Neural cell (in vitro differentiated cells): Measurements from ENCODE around the gene TMEM184A. TPM values are rescaled to one million over a fixed set of nuclear protein-coding genes. Genes with fewer than 3 reads are reported as not detected.

ENCODE experiments used
- H2AFZ ChIP-seq: fragments of 200-600, 300-800 bp; sonication (generic), shearing (Covaris generic); 2 replicates; pipeline ENCODE4 v1.6.0; 2014; ENCODE audit warnings: low read depth, mild to moderate bottlenecking, antibody characterized with exemption, low read length, moderate library complexity
- H3F3A ChIP-seq: fragments of 200-600 bp; shearing (Covaris generic); 2 replicates; pipeline ENCODE4 v1.6.1; 2016; ENCODE audit warnings: mild to moderate bottlenecking, moderate library complexity, mixed read lengths, antibody characterized with exemption, low read length; ENCODE audit not compliant: insufficient read depth, poor library complexity, severe bottlenecking
- H3K27ac ChIP-seq: fragments of 200-600, 300-800 bp; sonication (generic), shearing (Covaris generic); 2 replicates; pipeline ENCODE4 v1.5.1; 2014; ENCODE audit warnings: mild to moderate bottlenecking, low read length, moderate library complexity
- H3K27me3 ChIP-seq: fragments of 300-800, 200-600 bp; sonication (generic), shearing (Covaris generic); 2 replicates; pipeline ENCODE4 v1.6.0; 2014; ENCODE audit warnings: mild to moderate bottlenecking, low read depth, low read length, moderate library complexity; ENCODE audit not compliant: insufficient read depth
- H3K36me3 ChIP-seq: fragments of 300-800, 200-600 bp; sonication (generic), shearing (Covaris generic); 2 replicates; pipeline ENCODE4 v1.5.1; 2014; ENCODE audit warnings: mild to moderate bottlenecking, antibody characterized with exemption, low read length, moderate library complexity; ENCODE audit not compliant: insufficient read depth
- H3K4me2 ChIP-seq: fragments of 300-800, 200-600 bp; sonication (generic), shearing (Covaris generic); 2 replicates; pipeline ENCODE4 v1.6.0; 2014; ENCODE audit warnings: mild to moderate bottlenecking, low read length
- H3K4me3 ChIP-seq: fragments of 300-800, 200-600 bp; sonication (generic), shearing (Covaris generic); 2 replicates; pipeline ENCODE4 v1.5.1; 2014; ENCODE audit warnings: mild to moderate bottlenecking, low read length, moderate library complexity
- H3K79me2 ChIP-seq: fragments of 200-600 bp; shearing (Covaris generic); replicated peaks from 2 replicates; pipeline ENCODE4 v1.6.0; 2014; ENCODE audit warnings: mild to moderate bottlenecking, low read length, moderate library complexity; ENCODE audit not compliant: insufficient read depth
- H3K9ac ChIP-seq: fragments of 300-800, 200-600 bp; sonication (generic), shearing (Covaris generic); 2 replicates; pipeline ENCODE4 v1.6.1; 2016; ENCODE audit warnings: mild to moderate bottlenecking, low read length, mixed read lengths
- H3K9me2 ChIP-seq: fragments of 200-600 bp; shearing (Covaris generic); 2 replicates; pipeline ENCODE4 v1.6.1; 2016; ENCODE audit warnings: mild to moderate bottlenecking, low read length, mixed read lengths; ENCODE audit not compliant: insufficient read depth
- H3K9me3 ChIP-seq: fragments of 200-600, 300-800 bp; sonication (generic), shearing (Covaris generic); 2 replicates; pipeline ENCODE4 v1.6.1; 2016; ENCODE audit warnings: mild to moderate bottlenecking, mixed run types, low read length, moderate library complexity, mixed read lengths
- H4K20me1 ChIP-seq: fragments of 200-600 bp; shearing (Covaris generic); 2 replicates; pipeline ENCODE4 v1.6.1; 2016; ENCODE audit warnings: mild to moderate bottlenecking, mixed run types; ENCODE audit not compliant: insufficient read depth
- CTCF ChIP-seq: fragments of 450-650 bp; IDR thresholded peaks from 2 replicates; pipeline ENCODE4 v1.5.1; 2014; ENCODE audit warnings: antibody characterized with exemption, mild to moderate bottlenecking, moderate library complexity; ENCODE audit not compliant: poor library complexity, severe bottlenecking
- EP300 ChIP-seq: fragments of 450-650 bp; conservative IDR thresholded peaks from 2 replicates; pipeline ENCODE4 v1.6.1; 2014; ENCODE audit warnings: antibody characterized with exemption, mild to moderate bottlenecking, moderate library complexity; ENCODE audit not compliant: poor library complexity, severe bottlenecking
- MXI1 ChIP-seq: fragments of 450-650 bp; conservative IDR thresholded peaks from 2 replicates; pipeline ENCODE4 v1.6.1; 2014; ENCODE audit warnings: antibody characterized with exemption, mild to moderate bottlenecking; ENCODE audit not compliant: poor library complexity, severe bottlenecking
- POLR2AphosphoS5 ChIP-seq: IDR thresholded peaks from 2 replicates; pipeline ENCODE4 v1.6.1; 2012
- RAD21 ChIP-seq: fragments of 450-650 bp; conservative IDR thresholded peaks from 2 replicates; pipeline ENCODE4 v1.6.1; 2014; ENCODE audit warnings: antibody characterized with exemption, mild to moderate bottlenecking, moderate library complexity
- REST ChIP-seq: IDR thresholded peaks from 2 replicates; pipeline ENCODE4 v1.6.1; 2012; ENCODE audit warnings: borderline replicate concordance
- SMC3 ChIP-seq: fragments of 450-650 bp; conservative IDR thresholded peaks from 2 replicates; pipeline ENCODE4 v1.6.1; 2014; ENCODE audit warnings: antibody characterized with exemption, mild to moderate bottlenecking, moderate library complexity; ENCODE audit not compliant: poor library complexity
- polyA plus RNA-seq: library from polyadenylated mRNA; depleted of rRNA; stranded (reverse); fragments of >200 nt; gene quantifications from 2 replicates; pipeline ENCODE4 v1.2.3, GENCODE V29; 2014

Gene TMEM184A
- polyA plus RNA-seq, 1 donor from 2014 or later = not detected

GRCh38 chr7:1542841-1543747 is 12.9 kb downstream of the TMEM184A start:
- Histone ChIP-seq H3K27ac (no peak overlapping the region), H3F3A (no peaks in the 10 kb centered on the region), H3K9ac (no peak overlapping the region), H2AFZ (no peak overlapping the region), H4K20me1 (no peaks in the 10 kb centered on the region), H3K27me3 (no peaks in the 10 kb centered on the region), H3K36me3 (no peaks in the 10 kb centered on the region), H3K4me2 (no peak overlapping the region), H3K79me2 (peaks cover 6% of the 10 kb centered on the region), H3K9me2 (no peaks in the 10 kb centered on the region), H3K4me3 (no peak overlapping the region), H3K9me3 (no peaks in the 10 kb centered on the region)
- TF ChIP-seq POLR2AphosphoS5 = no peak
- TF ChIP-seq RAD21 = no peak
- no peak for TF ChIP-seq EP300
- TF ChIP-seq REST = no peak
- no peak for TF ChIP-seq MXI1

GRCh38 chr7:1542329-1542728 is 13.7 kb downstream of the TMEM184A start:
- H3K4me2 ChIP-seq = no peak overlapping the region
- TF ChIP-seq EP300 (no peak), MXI1 (no peak), CTCF (no peak), SMC3 (no peak)
- H2AFZ ChIP-seq = no peak overlapping the region
- no peaks in the 10 kb centered on the region for H3K36me3 ChIP-seq
- H3F3A ChIP-seq = no peaks in the 10 kb centered on the region
- H3K9me2 ChIP-seq = no peaks in the 10 kb centered on the region
- H3K9me3 ChIP-seq = no peaks in the 10 kb centered on the region
- H3K9ac ChIP-seq = no peak overlapping the region
- H3K4me3 ChIP-seq = no peak overlapping the region
- no peaks in the 10 kb centered on the region for H3K27me3 ChIP-seq
- H4K20me1 ChIP-seq = no peaks in the 10 kb centered on the region
- no peak overlapping the region for H3K27ac ChIP-seq
- peaks cover 12% of the 10 kb centered on the region for H3K79me2 ChIP-seq
